ENCODE data around the gene CRHR1.

Gene CRHR1

GRCh38 chr17:45824901-45825492, 40.9 kb downstream of the CRHR1 start:
- peak; percentile 80 for DNase-seq

- no peak for DNase-seq
Observed at GRCh38 chr17:45825792-45826191, 41.7 kb downstream of the CRHR1 start.

- DNase-seq, result no peak
Observed at GRCh38 chr17:45826919-45827588, 42.9 kb downstream of the CRHR1 start.

GRCh38 chr17:45828171-45828570, 44.1 kb downstream of the CRHR1 start:
- no peak for DNase-seq

- DNase-seq, result peak; percentile 52
Observed at GRCh38 chr17:45828582-45829133, 44.5 kb downstream of the CRHR1 start.

GRCh38 chr17:45833920-45834319, 49.8 kb downstream of the CRHR1 start:
- DNase-seq, result peak; percentile 56

GRCh38 chr17:45834471-45835396, 50.6 kb downstream of the CRHR1 start:
- DNase-seq, result peak; percentile 46

- no peak for DNase-seq
Observed at GRCh38 chr17:45835481-45835880, 51.4 kb downstream of the CRHR1 start.

- no peak for DNase-seq
Observed at GRCh38 chr17:45836047-45837044, 52.2 kb downstream of the CRHR1 start.

- no peak for DNase-seq
Observed at GRCh38 chr17:45837187-45837586, 53.1 kb downstream of the CRHR1 start.

- DNase-seq, result no peak
Observed at GRCh38 chr17:45837603-45838002, 53.5 kb downstream of the CRHR1 start.

GRCh38 chr17:45838751-45839295, 54.7 kb downstream of the CRHR1 start:
- DNase-seq, result no peak

- DNase-seq, result no peak
Observed at GRCh38 chr17:45839442-45839841, 55.3 kb downstream of the CRHR1 start.

- no peak for DNase-seq
Observed at GRCh38 chr17:45841186-45841585, 57.1 kb downstream of the CRHR1 start.

- DNase-seq, result peak; percentile 86
Observed at GRCh38 chr17:45841883-45842525, 57.9 kb downstream of the CRHR1 start.

- DNase-seq, result no peak
Observed at GRCh38 chr17:45843722-45844121, 59.6 kb downstream of the CRHR1 start.

GRCh38 chr17:45844695-45845375, 60.7 kb downstream of the CRHR1 start, which contains the start of gene SPPL2C:
SPPL2C (plus strand) TSS chr17:45844881; CDS start chr17:45844907, 26 bp downstream.
- peak; percentile 78 for DNase-seq

- DNase-seq, result no peak
Observed at GRCh38 chr17:45845376-45846185, 61.5 kb downstream of the CRHR1 start.

- DNase-seq, result no peak
Observed at GRCh38 chr17:45846223-45846622, 62.1 kb downstream of the CRHR1 start.

GRCh38 chr17:45846646-45847045, 62.5 kb downstream of the CRHR1 start:
- no peak for DNase-seq
